Ammon's horn (tissue), 1 donor: Measurements from ENCODE around the gene DIS3.
"Not testable (repeated sequence)": the region's sequence is repeated elsewhere in the genome, so short reads cannot be mapped to it uniquely, and the experiment has no call there.

Experiments used
- DNase-seq: peaks from one replicate; pipeline ENCODE4 v3.0.0-alpha.2; 2016; ENCODE audit warnings: low spot score

The DIS3 gene

DNA sequence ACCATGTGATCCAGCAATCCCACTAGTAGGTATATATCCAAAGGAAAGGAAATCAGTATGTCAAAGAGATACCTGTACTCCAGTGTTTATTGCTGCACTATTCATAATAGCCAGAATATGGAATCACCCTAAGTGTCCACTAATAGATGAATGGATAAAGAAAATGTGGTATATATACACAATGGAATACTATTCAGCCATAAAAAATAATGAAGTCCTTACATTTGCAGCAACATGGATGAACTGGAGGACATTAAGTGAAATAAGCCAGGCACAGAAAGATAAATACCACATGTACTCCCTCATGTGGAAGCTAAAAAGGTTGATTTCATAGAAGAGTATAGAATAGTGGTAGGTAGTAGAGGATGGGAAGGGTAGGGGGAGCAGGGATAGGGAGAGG is 30.5 kb downstream of the DIS3 start:
- no peak for DNase-seq

DNA sequence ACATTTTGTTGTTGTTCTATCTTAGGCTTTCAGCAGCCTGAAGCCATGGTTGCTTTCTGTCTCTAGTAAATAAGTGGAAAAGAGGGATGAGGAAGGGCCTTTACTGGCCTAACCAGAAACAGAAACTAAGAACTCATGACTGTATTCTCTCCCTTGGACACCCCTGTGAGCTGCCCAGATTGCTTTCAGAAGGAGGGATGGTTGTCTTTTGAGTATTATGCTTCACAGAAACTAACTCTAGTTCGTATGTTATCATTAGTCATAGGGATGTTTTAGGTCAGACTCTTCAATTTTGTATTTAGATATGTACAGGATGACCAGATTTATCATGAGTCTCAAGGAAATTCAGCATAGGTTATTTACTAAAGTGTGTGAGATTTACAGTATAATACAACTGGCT is 36.4 kb downstream of the DIS3 start:
- no peak for DNase-seq

DNA sequence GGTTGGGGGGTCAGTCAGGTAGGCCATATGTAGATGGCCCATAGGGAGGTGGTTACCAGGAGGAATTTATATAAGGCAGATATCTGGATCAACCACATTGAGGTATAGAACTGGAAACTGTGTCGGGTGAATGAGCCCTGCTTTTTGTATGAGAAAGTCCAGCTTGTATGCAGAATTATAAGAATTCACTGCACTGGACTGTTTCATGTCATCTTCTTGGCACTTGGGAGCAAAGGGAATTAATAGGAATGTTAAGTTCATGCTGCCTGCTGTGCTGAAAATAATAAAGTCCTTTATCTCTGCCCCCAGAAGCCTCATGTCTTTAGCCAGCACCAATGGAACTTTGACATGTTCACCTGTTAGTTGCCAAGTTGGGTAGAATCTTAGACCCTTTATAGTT is 41.7 kb downstream of the DIS3 start:
- no peak for DNase-seq

DNA sequence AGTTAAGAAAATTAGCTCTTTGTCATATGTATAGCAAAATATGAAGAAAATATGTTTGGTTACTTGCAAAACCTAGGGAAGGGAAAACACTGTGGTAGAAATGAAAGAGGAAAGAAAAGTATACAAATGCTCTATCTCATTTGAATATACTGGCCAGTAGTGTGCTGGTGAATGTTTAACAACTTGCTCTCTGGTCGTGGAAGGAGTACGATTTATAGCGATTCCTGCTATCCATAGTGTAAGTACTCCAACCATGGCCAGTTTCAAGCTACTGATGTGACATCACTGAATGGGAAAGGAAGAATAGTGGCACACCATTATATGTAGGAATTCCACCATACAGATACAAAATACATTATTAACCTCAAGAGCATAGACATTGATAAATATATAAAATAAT is 44.7 kb downstream of the DIS3 start:
- no peak for DNase-seq

DNA sequence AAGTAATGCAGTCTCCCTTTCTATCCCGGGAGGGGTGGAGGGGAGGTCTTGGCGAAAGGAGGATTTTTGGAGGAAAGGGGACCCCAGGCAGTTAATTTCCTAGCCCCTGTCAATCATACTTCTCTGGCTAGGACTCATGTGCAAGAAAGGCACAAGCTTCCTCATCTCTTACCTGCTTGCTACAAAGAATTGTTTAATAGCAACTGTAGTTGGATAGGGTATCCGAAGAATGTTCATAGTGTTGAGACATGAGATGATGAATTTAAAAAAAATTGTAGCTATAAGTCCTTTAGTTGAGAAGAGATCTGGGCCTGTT is 53.5 kb downstream of the DIS3 start:
- DNase-seq = no peak

DNA sequence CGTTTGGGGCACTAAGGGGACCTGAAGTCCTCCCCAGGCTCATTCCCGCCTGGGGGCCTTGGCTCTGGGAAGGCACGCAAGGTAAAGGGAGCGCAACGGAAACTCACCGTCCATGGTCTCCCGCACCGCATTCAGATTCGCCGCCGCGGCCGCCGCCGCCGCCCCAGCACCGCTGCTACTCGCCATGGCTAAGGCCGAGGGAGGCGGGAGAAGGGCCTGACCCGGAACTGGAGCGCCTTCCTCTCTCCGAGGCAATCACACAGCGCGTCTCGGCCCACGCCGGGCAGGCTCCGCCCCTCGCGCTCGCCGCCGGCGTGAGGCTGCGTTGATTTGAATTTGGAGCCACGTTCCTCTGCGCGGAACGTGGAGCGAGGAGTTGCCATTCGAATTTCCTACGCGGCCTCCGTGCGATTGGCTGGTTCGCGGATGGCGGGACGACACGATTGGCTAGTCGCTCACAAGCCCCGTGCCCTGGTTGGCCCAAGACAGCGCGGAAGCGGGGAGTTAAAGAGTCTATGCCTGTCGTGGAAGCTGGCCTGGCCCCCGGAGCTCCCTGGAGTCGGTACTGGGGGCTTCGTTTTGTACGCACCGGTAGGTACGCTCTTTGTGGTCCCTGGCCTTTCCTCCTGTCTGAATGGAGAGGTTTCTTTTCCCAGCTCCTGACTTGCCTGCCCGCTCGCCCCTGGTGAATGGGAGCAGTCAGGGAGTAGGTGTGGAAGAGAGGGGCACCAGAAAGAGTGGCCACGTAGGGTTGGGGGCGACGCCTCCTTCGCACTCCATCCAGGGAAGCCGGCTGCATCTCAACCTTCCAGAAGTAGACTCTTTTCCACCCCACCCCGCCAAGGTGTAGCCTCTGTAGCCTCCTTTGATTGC is 54.0 kb downstream of the DIS3 start, which contains the start of the genes BORA and MZT1:
BORA (plus strand) TSS at position 507 of the 873 bp plus-strand sequence. CDS start 1,018 bp downstream, outside the sequence.
MZT1 (minus strand) TSS at position 213 of the 873 bp plus-strand sequence; CDS start at position 186, 27 bp downstream.
- DNase-seq = peak; percentile 97

DNA sequence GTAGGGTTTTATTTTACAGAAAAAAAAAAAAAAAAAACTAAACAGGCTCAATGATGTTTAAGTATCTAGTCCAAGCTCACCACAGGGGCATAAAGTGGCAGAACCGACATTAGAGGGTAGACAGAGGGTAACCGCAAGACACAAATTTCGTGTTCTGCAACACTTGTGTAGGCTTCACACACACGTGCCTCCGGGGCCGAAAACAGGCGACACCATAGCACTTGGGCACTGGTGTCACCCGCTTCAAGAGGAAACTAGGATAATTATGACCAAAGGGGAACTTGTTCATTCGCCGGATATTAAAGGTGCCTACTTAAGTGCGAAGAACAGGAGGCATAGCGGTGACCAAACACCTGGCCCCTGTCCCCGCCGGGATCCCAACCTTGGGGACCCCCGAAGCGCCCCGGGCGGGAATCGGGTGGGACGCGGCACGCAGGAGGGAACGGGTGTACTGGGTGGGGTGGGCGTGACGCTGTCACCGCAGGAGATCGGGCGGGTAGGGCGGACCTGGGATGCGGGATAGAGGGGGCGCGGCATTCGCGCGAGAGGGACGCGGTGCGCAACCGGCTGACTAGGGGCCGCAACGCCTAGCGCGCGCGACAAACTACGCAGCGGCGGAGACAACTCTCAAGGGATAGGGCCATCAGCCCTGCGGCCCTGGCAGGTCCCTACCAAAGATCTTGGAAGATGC is 54.8 kb downstream of the DIS3 start:
- DNase-seq = peak; percentile 10

DNA sequence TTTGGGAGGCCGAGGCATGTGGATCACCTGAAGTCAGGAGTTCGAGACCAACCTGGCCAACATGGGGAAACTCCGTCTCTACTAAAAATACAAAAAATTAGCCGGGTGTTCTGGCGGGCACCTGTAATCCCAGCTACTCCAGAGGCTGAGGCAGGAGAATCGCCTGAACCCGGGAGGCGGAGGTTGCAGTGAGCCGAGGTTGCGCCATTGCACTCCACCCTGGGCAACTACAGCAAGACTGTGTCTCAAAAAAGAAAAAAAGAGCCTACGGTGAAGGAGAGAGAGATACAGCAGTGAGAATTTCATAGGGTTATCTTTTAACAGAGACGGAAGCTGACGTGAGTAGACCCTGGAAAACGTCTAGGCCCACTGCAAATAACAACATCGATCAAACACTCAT is 55.5 kb downstream of the DIS3 start:
- DNase-seq = not testable (repeated sequence)

DNA sequence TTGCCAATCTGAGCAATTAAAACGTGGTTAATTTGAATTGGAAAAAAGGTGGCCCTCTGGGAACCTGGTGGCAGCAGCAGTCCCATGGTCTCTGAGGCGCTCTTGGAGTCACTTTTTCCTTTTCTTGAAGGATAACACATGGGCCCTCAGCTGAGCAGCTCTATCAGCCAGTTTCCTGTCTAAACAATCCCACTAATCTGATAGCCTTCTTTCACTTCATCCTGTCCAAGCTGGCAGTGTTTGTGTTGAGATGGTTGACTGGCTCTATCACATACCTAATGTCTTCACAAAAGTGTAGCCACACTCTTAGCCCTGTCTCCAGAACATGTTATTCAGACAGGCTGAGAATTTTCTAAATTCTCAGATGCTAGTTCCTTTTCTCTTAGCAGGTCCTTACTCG is 64.9 kb downstream of the DIS3 start:
- no peak for DNase-seq
